HEK293T (cell line): ENCODE measurements around the gene DOCK7.

Experiments used
- BHLHE40 ChIP-seq: fragments of 450-650 bp; IDR thresholded peaks from 2 replicates; pipeline ENCODE4 v1.6.1; 2016; ENCODE audit warnings: mild to moderate bottlenecking, moderate library complexity, borderline replicate concordance
- CTBP1 ChIP-seq: fragments of 450-650 bp; IDR thresholded peaks from 2 replicates; pipeline ENCODE4 v1.6.1; 2016; ENCODE audit warnings: borderline replicate concordance
- ELF4 ChIP-seq: fragments of 450-650 bp; IDR thresholded peaks from 2 replicates; pipeline ENCODE4 v1.6.1; 2017; ENCODE audit warnings: antibody characterized with exemption
- FOXK2 ChIP-seq: fragments of 450-650 bp; IDR thresholded peaks from 2 replicates; pipeline ENCODE4 v1.6.1; 2016; ENCODE audit warnings: mild to moderate bottlenecking
- L3MBTL2 ChIP-seq: fragments of 450-650 bp; conservative IDR thresholded peaks from 2 replicates; pipeline ENCODE4 v1.6.1; 2016; ENCODE audit warnings: mild to moderate bottlenecking
- LEF1 ChIP-seq: fragments of 450-650 bp; IDR thresholded peaks from 2 replicates; pipeline ENCODE4 v1.6.1; 2017; ENCODE audit warnings: mild to moderate bottlenecking, borderline replicate concordance
- SP1 ChIP-seq: fragments of 450-650 bp; IDR thresholded peaks from 2 replicates; pipeline ENCODE4 v1.6.1; 2017
- SUZ12 ChIP-seq: fragments of 450-650 bp; IDR thresholded peaks from 2 replicates; pipeline ENCODE4 v1.6.1; 2016; ENCODE audit warnings: mild to moderate bottlenecking

DNA sequence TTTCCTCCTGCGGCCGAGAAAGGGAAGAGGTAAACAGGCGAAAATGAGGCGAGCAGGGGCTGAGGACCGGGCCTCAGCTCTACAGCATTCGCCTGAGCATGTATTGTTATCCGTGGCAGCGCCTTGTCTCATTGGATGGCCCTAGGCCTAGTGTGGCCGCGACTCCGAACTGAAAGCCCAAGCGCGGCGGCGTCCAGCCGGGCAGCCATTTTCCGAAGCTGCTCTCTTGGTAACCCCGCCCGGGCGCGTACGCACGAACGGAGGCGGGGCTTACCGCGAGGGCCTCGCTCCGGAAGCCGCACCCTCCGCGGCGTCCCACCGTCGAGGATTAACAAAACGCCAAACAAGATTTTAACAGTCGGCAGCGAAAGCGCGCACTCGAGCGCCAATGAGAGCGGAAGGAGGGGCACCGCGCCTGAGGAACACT lies 252.1 kb downstream of the DOCK7 start:
- TF ChIP-seq SUZ12 = no peak
- TF ChIP-seq ELF4 = peak; percentile 91
- no peak for TF ChIP-seq SP1
- TF ChIP-seq L3MBTL2 = no peak
- no peak for TF ChIP-seq BHLHE40
- TF ChIP-seq FOXK2 = no peak
- no peak for TF ChIP-seq CTBP1
- TF ChIP-seq LEF1 = no peak
